Body of pancreas (tissue), 4 donors: ENCODE data around the gene NMRAL1.

Experiments
- CTCF ChIP-seq, 7 experiments: fragments of 450-650 bp in 4 of 7; fragments of 200-600 bp in 3 of 7; sonication (generic) in 3 of 7; IDR thresholded peaks; one replicate each; pipeline ENCODE4 v1.5.1; 2016 to 2019; ENCODE audit warnings: antibody characterized with exemption in 7 of 7
- POLR2A ChIP-seq, 3 donors: fragments of 450-650 bp; IDR thresholded peaks; one replicate each; pipeline ENCODE4 v1.6.1; 2016; ENCODE audit warnings: antibody characterized with exemption in 3 of 3, mild to moderate bottlenecking in 2 of 3

GRCh38 chr16:4426722-4427372 lies 47.6 kb downstream of the NMRAL1 start:
- TF ChIP-seq CTCF (IDR thresholded peaks at IDR 0.05) (no peak), POLR2A (IDR thresholded peaks at IDR 0.05) (no peak)
